Subcutaneous abdominal adipose tissue (tissue), 5 donors: ENCODE measurements around the gene CLASP1.

ENCODE experiments used
- H3K27ac ChIP-seq: one replicate; pipeline ENCODE4 v1.7.0; 2013; ENCODE audit warnings: low read depth, mild to moderate bottlenecking, inconsistent platforms, low read length, moderate library complexity
- H3K27me3 ChIP-seq, 5 donors: one replicate each; pipeline ENCODE4 v1.7.0; 2013; ENCODE audit warnings: low read length in 5 of 5, inconsistent platforms in 1 of 5; ENCODE audit not compliant: control insufficient read depth in 5 of 5, insufficient read depth in 4 of 5
- H3K36me3 ChIP-seq, 5 donors: one replicate each; pipeline ENCODE4 v1.7.0; 2013; ENCODE audit warnings: low read length in 5 of 5; ENCODE audit not compliant: control insufficient read depth in 5 of 5, insufficient read depth in 5 of 5
- H3K4me1 ChIP-seq, 5 donors: one replicate each; pipeline ENCODE4 v1.7.0; 2013; ENCODE audit warnings: low read length in 5 of 5, mild to moderate bottlenecking in 3 of 5, moderate library complexity in 1 of 5; ENCODE audit not compliant: control insufficient read depth in 5 of 5, insufficient read depth in 5 of 5
- H3K4me3 ChIP-seq, 5 donors: one replicate each; pipeline ENCODE4 v1.7.0; 2013; ENCODE audit warnings: low read length in 5 of 5, low read depth in 1 of 5
- H3K9ac ChIP-seq, 5 donors: one replicate each; pipeline ENCODE4 v1.7.0; 2013; ENCODE audit warnings: low read length in 5 of 5, mild to moderate bottlenecking in 4 of 5, moderate library complexity in 3 of 5
- H3K9me3 ChIP-seq, 5 donors: one replicate each; pipeline ENCODE4 v1.7.0; 2013; ENCODE audit warnings: low read length in 5 of 5; ENCODE audit not compliant: control insufficient read depth in 5 of 5
- donor health status: healthy.
- donor health status: healthy.
- donor health status: healthy.
- donor health status: healthy.
- donor health status: healthy.

The CLASP1 gene

DNA sequence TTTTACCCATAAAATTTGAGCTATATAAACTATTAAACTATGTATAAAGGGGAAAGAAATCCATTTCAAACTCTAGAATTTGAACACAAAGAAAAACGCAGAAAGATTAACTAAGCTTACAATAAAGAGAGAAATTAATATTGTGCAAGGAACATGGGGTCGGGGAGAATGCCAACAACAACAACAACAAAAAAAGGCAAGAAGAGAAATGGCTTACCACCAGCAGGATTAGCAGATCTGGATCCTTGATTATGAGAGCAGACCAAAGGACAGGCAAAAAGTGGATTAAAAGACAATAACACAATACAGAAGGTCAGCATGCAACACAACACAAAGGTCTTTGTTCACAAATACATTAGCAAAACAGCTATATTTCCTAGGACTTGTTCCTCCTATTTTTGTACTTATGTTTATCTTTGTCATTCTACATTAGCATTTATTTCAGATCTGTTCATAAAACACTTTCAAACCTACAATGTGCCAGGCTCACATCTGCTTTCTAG lies 222.0 kb downstream of the CLASP1 start:
- Histone ChIP-seq H3K4me3 (no peak overlapping the region), H3K4me1 (peaks cover 0 to 6% (median 0%) of the 10 kb centered on the region in 5 donors), H3K27ac (no peak overlapping the region), H3K9ac (no peak overlapping the region), H3K9me3 (no peaks in the 10 kb centered on the region), H3K36me3 (peaks cover 26 to 48% (median 44%) of the 10 kb centered on the region in 5 donors), H3K27me3 (no peaks in the 10 kb centered on the region)

DNA sequence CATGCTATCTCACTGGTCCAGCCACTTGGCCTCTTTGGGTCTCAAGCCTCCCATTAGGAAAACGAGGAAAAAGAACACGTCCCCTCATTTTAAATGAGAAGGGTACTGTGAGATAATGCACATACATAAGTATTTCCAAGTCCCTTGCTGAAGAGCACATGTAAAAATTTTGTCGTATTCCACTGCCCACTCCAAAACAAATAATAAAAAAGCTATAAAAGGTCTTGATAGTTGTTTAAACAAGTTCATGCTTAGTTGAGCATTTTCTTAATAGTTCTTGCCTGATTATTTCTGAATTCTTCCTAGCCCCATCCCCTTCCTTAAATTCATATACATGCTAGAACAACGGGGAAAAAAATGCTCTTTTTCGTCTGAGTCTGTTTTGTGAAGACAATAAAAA lies 228.8 kb downstream of the CLASP1 start:
- Histone ChIP-seq H3K36me3 (peaks cover 28 to 49% (median 37%) of the 10 kb centered on the region in 5 donors), H3K4me3 (no peak overlapping the region), H3K9ac (no peak overlapping the region), H3K9me3 (no peaks in the 10 kb centered on the region), H3K4me1 (peaks cover 0 to 6% (median 0%) of the 10 kb centered on the region in 5 donors), H3K27ac (no peak overlapping the region), H3K27me3 (no peaks in the 10 kb centered on the region)

DNA sequence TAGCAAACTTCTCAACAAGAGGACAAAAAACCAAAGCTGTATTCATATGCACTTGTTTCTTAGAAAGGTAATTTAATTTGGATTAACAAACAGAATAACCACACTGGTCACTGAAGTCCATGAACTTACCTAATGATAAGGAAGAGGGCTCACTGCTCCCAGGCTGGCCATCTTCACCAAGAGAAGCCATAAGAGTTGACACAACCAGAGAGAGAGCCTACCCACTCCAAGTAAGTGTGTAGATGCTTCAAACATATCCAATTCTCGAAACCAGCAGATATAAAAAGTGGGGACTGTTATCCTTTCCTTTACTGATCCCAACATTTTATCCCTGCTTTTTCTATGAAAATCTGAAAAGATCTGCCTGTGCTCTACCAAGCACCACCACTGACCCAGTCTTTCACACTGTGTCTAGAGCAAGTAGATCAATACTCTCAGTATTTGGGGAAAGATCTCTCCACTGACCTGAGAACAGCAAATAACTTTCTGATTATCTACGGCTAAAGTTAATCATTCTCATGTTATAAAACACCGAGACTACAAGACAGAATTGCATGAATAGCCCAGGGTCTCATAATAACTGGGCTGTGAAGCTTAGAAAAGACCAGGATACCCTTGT lies 230.1 kb downstream of the CLASP1 start:
- Histone ChIP-seq H3K27me3 (no peaks in the 10 kb centered on the region), H3K9ac (no peak overlapping the region), H3K27ac (no peak overlapping the region), H3K4me3 (no peak overlapping the region), H3K4me1 (peaks cover 0 to 6% (median 0%) of the 10 kb centered on the region in 5 donors), H3K36me3 (peaks cover 30 to 52% (median 39%) of the 10 kb centered on the region in 5 donors), H3K9me3 (no peaks in the 10 kb centered on the region)

DNA sequence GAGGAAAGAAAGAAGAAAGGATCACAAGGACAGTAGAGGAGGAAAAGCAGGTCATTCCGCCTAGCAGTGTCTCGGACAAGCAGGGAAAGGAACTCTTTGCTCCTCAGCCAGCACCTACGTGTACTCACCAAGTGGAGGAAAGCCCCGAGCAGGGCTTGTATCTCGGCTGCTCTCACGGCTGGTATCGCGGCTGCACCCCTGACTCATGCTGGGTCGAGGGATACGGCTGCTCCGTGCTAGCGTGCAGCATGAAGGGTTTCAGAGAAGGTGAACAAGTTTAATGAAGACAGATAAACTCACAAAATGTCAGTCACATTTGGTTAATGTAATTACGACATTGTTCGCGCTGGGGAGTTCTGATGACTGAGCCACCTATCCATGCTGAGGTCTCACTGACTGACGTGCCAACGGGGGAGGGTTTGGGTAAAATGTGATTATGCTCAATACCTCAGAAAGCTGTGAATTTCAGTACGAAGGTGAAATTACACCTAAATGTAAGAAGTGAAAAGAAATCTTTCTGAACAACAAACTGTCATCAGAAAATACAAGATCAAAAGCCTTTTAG lies 230.7 kb downstream of the CLASP1 start:
- Histone ChIP-seq H3K36me3 (peaks cover 34 to 52% (median 39%) of the 10 kb centered on the region in 5 donors), H3K9me3 (no peaks in the 10 kb centered on the region), H3K9ac (no peak overlapping the region), H3K27ac (no peak overlapping the region), H3K27me3 (no peaks in the 10 kb centered on the region), H3K4me3 (no peak overlapping the region), H3K4me1 (peaks cover 0 to under 1% (median 0%) of the 10 kb centered on the region in 5 donors)

DNA sequence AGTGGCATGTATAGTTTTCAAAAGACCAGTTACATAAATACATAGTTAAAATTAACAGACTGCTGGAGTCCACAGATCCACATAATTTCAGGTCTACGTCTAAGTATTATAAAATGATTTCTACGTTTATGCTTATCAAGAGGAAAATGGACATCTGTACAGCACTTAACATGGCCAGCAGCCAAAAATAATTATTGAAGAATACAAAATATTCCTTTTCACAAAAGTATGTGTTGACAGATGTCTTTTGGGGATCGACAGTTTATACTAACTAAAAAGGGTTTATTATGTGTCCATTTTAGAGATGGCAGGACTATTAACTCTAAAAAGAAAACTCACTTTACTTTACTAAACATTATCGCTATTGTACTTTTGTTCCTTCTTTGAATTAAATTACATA lies 231.4 kb downstream of the CLASP1 start:
- no peak overlapping the region for H3K4me3 ChIP-seq
- H3K27me3 ChIP-seq, result no peaks in the 10 kb centered on the region
- H3K9me3 ChIP-seq, result no peaks in the 10 kb centered on the region
- no peaks in the 10 kb centered on the region for H3K4me1 ChIP-seq
- peaks cover 34 to 51% (median 39%) of the 10 kb centered on the region in 5 donors for H3K36me3 ChIP-seq
- no peak overlapping the region for H3K27ac ChIP-seq
- H3K9ac ChIP-seq, result no peak overlapping the region

DNA sequence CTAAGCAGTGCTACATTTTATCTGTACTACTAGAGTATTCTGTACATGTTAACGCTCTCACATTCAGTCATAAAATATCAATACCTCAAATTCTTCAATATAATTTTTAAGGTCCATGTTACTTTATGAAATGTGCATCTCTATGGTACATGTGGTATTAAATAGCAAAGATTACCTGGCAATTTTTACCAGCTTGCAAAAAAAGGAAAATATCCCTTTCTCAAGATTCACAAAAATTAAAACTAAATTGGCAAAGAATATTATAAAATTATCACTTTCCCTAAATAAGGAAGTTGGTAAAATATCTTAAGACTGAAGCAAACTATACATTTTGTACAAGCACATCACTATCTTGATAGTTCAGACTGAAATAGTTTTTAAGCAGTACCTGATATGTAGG lies 233.5 kb downstream of the CLASP1 start:
- no peaks in the 10 kb centered on the region for H3K27me3 ChIP-seq
- H3K36me3 ChIP-seq, result peaks cover 33 to 46% (median 36%) of the 10 kb centered on the region in 5 donors
- no peaks in the 10 kb centered on the region for H3K9me3 ChIP-seq
- H3K27ac ChIP-seq, result no peak overlapping the region
- no peak overlapping the region for H3K9ac ChIP-seq
- no peak overlapping the region for H3K4me3 ChIP-seq
- H3K4me1 ChIP-seq, result no peaks in the 10 kb centered on the region

DNA sequence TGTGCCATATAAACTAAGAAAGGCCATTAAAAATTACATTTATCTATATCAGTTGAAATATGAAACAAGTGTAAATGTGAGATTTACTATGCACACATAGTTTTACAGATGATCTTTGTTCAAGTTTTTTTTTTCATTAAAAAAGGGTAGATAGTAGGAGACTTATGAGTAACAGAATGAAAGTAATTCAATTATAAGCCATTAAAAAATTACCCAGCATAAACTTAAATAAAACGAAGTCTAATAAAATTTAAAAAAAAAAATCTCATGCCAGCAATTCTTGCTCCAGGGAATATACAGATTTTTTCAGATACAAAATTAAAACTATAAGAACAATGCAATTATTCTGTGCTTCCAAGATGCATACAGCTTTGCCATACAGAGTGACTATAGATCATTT lies 236.9 kb downstream of the CLASP1 start:
- Histone ChIP-seq H3K27ac (no peak overlapping the region), H3K9me3 (no peaks in the 10 kb centered on the region), H3K27me3 (no peaks in the 10 kb centered on the region), H3K9ac (no peak overlapping the region), H3K4me1 (no peaks in the 10 kb centered on the region), H3K4me3 (no peak overlapping the region), H3K36me3 (peaks cover 37 to 59% (median 39%) of the 10 kb centered on the region in 5 donors)

DNA sequence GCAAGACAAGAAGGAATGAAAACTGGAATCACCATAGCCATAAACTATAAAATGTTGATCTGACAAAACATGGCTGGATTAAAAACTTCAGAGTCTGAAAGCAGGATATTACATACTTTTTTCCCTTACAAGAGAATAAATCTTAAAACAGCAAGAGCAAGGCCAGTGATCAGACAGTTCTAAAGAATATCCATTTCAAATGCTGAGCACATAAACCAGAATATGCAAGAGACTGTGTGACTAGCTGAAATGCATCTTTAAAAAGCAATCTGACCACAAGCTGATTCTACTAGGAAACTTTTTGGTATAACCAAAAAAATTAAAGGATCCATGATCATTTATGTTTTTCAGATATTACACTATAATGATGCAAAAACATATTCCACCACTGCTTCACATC lies 239.3 kb downstream of the CLASP1 start:
- H3K4me3 ChIP-seq, result no peak overlapping the region

DNA sequence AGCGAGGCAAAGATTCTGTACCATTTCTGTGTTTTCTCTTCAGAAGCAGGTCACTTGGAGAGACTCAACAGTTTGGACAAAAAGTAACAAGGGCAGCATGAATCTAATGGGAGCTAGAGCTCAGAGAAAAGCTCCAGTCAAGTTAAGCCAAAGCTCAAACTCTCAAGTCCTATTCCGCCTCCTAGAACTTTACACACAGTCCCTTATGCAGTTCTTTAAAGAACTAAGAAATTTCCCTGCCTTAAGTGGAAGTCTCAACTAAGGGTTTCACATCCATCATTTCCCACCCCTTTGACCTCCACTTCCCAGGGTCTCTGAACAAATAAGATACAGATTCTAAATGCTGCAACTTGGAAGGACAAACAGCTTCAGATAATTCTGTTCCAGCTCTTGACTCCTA lies 239.9 kb downstream of the CLASP1 start:
- H3K27me3 ChIP-seq, result no peaks in the 10 kb centered on the region
- H3K27ac ChIP-seq, result no peak overlapping the region
- H3K9me3 ChIP-seq, result no peaks in the 10 kb centered on the region
- no peak overlapping the region for H3K9ac ChIP-seq
- H3K4me3 ChIP-seq, result no peak overlapping the region
- H3K4me1 ChIP-seq, result no peaks in the 10 kb centered on the region
- H3K36me3 ChIP-seq, result peaks cover 40 to 65% (median 45%) of the 10 kb centered on the region in 5 donors

More for the DNA sequence above, 239.3 kb downstream of the CLASP1 start:
- no peaks in the 10 kb centered on the region for H3K4me1 ChIP-seq
- no peak overlapping the region for H3K27ac ChIP-seq
- H3K9me3 ChIP-seq, result no peaks in the 10 kb centered on the region
- peaks cover 44 to 71% (median 51%) of the 10 kb centered on the region in 5 donors for H3K36me3 ChIP-seq
- H3K9ac ChIP-seq, result no peak overlapping the region
- no peaks in the 10 kb centered on the region for H3K27me3 ChIP-seq

DNA sequence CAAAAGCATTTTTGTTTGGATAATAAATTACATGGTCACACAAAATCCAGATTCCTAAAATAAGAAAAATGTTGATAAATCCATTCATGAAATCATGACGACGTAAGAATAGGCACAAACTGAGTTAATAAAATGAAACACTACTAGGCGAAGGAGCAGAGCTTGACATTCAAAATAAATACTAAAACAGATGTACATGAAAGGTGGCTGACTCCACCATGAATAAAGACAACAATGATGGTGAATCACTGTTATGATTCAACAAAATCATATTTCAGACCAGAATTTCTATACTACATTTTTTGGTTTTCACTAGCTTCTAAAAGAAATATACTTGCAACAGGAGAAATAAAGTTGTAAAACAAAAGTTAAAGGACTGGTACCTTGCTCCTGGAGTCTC lies 240.6 kb downstream of the CLASP1 start:
- Histone ChIP-seq H3K4me3 (no peak overlapping the region), H3K9me3 (no peaks in the 10 kb centered on the region), H3K36me3 (peaks cover 40 to 63% (median 46%) of the 10 kb centered on the region in 5 donors), H3K9ac (no peak overlapping the region), H3K4me1 (no peaks in the 10 kb centered on the region), H3K27ac (no peak overlapping the region), H3K27me3 (no peaks in the 10 kb centered on the region)
